GM19238 (cell line): ENCODE measurements around the gene PABPC1L.
A peak's percentile ranks its signal among the peaks of the same experiment; 100 is the strongest.

ENCODE experiments used
- DNase-seq: peaks from one replicate; pipeline ENCODE4 v3.0.0; 2011; ENCODE audit warnings: low spot score; ENCODE audit not compliant: insufficient read length

The PABPC1L gene

DNA sequence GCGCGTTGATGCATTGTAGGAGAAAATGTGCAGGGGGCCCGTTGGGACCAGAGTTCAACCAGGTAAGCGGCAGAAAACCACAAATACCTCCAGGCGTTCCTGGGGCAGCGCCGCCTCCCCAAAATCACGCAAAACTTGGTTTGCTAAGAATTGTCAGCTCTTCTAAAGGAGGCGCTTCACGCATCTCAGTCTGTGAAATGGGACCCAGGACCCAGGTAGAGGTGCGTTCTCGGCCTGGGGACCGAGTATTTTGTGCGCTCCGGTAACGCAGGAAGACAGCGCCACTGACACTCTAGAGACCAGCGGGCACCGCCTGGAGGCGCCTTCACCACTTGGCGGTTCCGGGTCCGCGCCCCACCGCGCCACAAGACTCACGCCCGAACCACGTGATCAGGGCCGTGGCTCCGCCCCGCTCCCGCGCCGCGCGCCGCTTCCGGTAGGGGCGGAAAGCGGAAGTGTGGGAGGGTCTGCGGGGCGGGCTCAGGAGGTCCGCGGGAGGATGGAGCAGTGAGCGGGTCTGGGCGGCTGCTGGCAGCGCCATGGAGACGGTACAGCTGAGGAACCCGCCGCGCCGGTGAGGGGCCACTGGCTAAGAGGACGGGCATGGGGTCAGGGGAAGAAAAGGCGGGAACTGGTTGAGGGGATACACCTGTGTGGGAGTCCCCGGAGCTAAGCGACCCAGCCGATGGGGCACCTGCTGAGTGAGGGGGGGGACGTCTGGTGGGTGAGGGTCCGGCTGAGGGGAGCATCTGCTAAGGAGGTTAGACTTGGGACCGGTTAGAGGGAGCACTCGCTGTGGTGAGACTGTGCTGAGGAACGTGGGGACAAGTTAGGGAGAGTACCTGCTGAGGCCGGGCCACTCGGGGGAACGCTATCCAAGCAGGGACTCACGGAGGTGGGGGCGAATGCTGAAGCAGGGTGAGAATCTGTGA lies 56.4 kb downstream of the PABPC1L start, which contains the start of gene STK4:
STK4 (plus strand) TSS at position 483 of the 932 bp plus-strand sequence; CDS start at position 540, 57 bp downstream.
- DNase-seq: peak; percentile 69

DNA sequence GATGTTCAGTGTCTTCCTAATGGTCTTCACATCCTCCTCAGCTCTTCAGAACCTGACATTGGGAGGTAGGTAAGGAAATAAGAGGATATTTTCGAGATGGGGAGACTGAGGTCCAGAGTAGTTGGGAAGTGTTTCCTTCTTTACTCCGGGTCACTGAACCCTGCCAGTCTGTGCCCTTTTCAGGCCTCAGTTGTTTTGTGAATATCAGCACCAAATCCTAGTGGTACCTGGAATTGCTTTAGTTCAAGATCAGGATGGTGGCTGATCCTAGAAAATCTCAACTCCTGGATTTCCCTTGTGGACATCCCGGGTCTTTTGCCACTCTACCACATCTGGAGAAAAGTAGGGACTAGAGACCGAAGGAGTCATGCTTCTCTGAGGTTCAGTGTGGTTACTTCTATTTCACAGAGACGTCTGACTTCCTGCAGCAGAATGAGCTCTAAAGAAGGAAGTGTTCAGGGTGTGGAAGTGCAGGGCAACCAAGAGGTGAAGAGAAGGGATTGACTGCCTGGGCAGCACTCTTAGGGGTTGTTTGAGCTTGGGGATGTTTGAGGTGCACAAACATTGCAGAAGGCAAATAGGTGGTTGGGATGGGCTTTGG lies 57.4 kb downstream of the PABPC1L start:
- no peak for DNase-seq

DNA sequence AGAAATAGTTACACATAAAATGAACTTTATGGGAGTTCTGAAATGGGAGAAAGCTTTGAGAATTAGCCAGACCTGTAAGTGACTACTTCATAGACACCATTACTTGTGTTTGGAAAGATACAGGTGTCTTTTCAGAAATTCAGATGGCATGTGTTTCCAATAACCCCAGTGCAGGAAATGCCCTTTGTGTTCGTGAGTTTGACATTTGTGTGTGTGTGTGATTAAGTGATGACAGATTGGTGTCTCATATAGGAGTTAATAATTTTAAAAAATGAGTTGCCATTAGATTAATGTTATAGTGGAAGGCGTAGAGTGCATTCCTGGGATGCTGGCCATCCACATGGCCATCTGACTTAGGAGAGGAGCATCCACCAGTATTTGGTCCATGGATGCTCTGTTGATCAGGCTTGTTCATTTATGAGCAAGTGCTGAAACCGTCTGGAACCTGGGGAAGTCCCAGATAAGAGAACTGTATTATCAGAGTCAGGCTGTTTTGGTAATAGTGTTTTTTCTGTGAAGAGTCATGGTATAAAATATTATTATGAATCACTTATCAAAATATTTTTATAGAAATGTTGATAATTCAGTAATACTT lies 59.5 kb downstream of the PABPC1L start:
- DNase-seq: no peak

DNA sequence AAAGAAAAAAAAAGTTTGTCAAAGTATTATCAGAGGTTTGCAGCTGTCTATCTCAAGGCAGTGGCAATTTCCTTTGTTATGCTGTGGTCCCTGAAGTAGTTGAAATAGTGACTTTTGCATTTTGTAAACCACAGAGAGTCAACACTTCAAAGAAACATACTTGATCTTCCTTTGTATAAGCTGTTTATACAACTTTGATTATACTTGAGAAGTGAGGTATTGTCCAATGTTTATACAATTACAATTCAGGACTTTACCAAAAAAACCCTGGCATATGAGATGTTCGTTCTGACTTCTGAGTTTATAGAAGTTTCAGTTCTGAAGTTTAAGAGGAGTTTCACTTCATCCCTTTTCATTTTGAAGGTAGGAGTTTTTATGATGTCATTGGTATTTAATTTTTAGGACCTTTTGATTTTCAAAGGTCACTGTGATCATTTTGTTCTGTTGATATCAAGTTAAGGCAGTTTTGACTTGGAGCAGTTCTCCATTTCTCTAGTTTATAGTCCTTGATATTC lies 60.4 kb downstream of the PABPC1L start:
- DNase-seq: no peak

DNA sequence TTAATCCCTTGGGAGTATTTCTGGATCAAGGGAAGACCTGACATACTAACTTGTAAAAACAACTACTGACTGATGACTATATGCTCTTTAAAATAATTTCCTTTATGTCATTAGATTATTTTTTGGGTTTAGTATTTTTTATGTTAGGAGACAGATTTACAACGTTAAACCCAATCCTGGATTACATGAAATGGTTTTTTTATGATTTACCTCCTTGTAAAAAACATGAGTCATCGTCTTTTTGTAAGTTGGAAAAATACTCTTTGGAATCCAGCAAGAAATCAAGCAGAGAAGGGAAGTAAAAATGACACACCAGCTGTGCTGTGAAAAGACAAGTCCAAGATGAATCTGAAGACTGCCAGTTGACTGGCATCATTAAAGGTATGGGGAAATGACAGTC lies 63.2 kb downstream of the PABPC1L start:
- DNase-seq: no peak

DNA sequence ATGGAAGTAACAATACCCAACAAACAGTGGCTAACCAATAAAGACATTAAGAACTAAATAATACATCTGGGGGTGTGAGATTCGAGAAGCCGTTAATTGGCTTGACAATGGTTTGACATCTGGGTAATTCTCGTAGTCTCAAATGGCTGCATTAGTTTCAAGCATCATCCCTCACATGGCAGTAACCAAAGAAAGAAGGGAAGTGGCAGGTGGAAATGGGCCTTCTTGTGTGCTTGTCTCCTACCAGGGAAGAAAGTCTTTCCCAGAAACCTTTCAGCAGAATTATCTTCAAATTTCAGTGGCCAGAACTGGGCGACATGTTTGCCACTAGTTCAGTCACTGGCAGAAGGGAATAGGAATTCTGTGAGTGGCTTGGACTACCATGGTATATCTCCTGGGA lies 66.8 kb downstream of the PABPC1L start:
- DNase-seq: no peak

DNA sequence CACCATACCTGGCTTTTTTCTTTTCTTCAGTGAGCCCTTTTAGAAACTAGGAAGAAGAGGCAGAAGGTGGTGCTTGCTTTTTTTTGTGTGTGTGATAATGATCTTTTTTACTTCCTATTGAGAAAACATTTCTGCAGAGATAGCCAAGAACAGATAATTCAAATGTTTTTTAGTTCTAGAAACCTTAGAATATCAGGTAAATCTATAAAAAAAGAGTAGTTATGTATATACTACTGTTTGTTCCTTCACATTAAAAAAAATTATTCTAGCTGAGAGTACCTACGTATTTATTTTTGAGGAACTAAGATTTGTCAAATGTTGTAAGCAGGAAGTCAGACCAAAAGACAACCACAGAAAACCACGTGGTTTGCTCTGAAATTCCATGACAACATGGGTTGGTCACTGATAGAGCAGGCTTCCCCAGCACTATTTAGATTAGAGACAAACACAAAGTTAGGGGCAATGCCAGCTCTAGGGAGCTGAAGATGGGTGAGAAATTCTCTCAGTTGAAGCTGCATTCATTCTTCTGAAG lies 69.3 kb downstream of the PABPC1L start:
- DNase-seq: no peak

DNA sequence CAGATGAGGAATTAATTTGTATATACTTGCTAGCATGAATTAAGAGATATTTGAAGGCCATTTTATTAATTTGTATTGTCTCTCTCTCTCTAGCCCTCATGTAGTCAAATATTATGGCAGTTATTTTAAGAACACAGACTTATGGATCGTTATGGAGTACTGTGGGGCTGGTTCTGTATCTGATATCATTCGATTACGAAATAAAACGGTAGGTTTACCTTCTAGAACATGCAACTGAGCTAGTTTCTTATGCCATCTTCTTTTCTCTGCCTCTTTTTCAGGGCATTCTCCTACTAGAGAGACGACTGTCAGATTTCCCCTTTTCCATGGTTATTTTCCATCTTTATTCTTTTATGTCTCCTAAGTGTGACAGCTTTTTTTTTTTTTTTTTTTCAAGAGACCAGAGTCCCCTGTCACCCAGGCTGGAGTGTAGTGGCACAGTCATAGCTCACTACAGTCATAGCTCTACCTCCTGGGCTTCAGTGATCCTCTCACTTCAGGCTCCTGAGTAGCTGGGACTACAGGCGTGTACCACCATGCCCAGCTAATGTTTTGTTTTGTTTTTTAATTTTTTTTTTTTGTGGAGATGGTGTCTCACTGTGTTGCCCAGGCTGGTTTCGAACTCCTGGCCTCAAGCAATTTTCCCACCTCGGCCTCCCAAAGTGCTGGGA lies 72.0 kb downstream of the PABPC1L start:
- no peak for DNase-seq

DNA sequence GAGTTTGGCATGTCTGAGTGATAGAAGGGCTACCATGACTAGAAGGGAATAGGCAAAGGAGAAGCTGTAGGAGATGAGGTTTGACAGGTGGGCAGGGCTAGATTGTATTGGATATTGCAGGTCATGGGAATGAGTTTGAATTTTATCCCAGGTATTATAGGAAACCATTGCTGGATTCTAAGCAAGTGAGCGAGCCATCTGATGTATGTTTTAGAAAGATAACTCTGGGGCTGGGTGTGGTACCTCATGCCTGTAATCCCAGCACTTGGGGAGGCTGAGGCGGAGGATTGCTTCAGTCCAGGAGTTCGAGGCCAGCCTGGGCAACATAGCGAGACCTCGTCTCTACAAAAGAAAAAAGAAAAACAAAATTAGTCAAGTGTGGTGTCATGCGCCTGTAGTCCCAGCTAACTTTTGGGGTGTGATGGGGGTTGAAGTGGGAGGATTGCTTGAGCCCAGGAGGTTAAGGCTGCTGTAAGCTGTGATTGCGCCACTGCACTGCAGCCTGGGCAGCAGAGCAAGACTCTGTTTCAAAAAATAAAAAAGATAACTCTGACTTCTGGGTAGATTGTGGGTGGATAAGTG lies 73.3 kb downstream of the PABPC1L start:
- no peak for DNase-seq

DNA sequence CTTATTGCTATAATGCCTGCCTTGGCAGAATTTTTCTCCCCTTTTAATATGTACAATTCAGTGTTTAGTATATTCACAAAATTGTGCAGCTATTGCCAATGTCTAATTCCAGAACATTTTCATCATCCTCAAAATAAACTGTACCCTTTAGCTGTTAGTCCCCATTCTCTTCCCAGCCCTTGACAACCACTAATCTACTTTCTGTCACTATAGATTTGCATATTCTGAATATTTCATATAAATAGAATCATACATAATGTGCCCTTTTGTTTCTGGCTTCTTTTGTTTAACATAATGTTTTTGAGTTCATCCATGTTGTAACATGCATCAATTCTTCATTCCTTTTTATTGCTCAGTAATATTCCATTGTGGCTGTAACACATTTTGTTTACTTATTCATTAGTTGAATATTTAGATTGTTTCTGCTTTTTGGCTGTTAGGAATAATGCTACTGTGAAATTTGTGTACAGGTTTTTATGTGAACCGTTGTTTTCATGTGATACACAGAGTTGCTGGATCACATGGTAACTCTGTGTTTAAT lies 78.8 kb downstream of the PABPC1L start:
- no peak for DNase-seq
